GM19193 (cell line): Measurements from ENCODE around the gene C6orf89.

Experiments
- POLR2A ChIP-seq: IDR thresholded peaks from 4 replicates; pipeline ENCODE4 v1.6.1; 2011; ENCODE audit not compliant: insufficient read depth, insufficient read length; ENCODE audit errors: extremely low read depth

Gene C6orf89

GRCh38 chr6:36867471-36868224 is 18.1 kb upstream of the C6orf89 start:
- TF ChIP-seq POLR2A = no peak

- no peak for TF ChIP-seq POLR2A
These were observed 14.1 kb upstream of the C6orf89 start for GRCh38 chr6:36871686-36872085.

GRCh38 chr6:36873115-36873514 is 12.6 kb upstream of the C6orf89 start:
- TF ChIP-seq POLR2A = no peak

GRCh38 chr6:36873612-36874442 is 11.9 kb upstream of the C6orf89 start:
- no peak for TF ChIP-seq POLR2A

GRCh38 chr6:36874443-36875249 is 11.1 kb upstream of the C6orf89 start, which contains the start of gene PPIL1:
PPIL1 (minus strand) TSS chr6:36874803; CDS start chr6:36874772, 31 bp downstream.
- TF ChIP-seq POLR2A = peak; percentile 76

GRCh38 chr6:36875250-36875633 is 10.5 kb upstream of the C6orf89 start:
- no peak for TF ChIP-seq POLR2A

GRCh38 chr6:36884610-36885009 is 1.1 kb upstream of the C6orf89 start:
- TF ChIP-seq POLR2A = no peak

- no peak for TF ChIP-seq POLR2A
These were observed 1.3 kb downstream of the C6orf89 start for GRCh38 chr6:36886950-36887618.

GRCh38 chr6:36888115-36888643 is 2.4 kb downstream of the C6orf89 start:
- TF ChIP-seq POLR2A = no peak

GRCh38 chr6:36888654-36889481 is 3.1 kb downstream of the C6orf89 start:
- no peak for TF ChIP-seq POLR2A

- TF ChIP-seq POLR2A = no peak
These were observed 4.4 kb downstream of the C6orf89 start for GRCh38 chr6:36890112-36890663.

- no peak for TF ChIP-seq POLR2A
These were observed 8.5 kb downstream of the C6orf89 start for GRCh38 chr6:36893976-36894932.
